Body of pancreas (tissue), 4 donors: ENCODE data around the gene CHRM2.

Experiments
- POLR2A ChIP-seq, 3 donors: fragments of 450-650 bp; IDR thresholded peaks; one replicate each; pipeline ENCODE4 v1.6.1; 2016; ENCODE audit warnings: antibody characterized with exemption in 3 of 3, mild to moderate bottlenecking in 2 of 3
- TF ChIP-seq, protein P1 (sequence below), 7 experiments: fragments of 450-650 bp in 4 of 7; fragments of 200-600 bp in 3 of 7; sonication (generic) in 3 of 7; IDR thresholded peaks; one replicate each; pipeline ENCODE4 v1.5.1; 2016 to 2019; ENCODE audit warnings: antibody characterized with exemption in 7 of 7

DNA sequence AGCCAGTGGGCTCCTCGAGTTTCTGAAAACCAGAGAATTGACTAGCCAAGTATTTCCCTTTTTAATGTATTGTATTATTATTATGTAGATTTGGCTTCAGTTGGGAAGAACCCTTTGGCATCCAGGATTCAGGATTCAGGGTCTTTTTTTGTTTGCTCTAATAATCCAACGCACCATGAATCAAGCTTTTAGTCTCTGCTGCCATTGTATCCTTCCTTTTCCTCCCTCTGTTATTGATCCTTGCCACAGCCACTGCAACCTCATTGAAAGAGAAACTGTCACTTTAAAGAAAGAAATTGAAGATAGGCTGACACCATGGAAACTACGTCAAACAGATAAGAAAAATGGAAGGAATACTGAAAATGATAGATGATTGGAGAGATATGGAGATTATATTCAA lies 150.0 kb downstream of the CHRM2 start:
- TF ChIP-seq, protein P1, sequence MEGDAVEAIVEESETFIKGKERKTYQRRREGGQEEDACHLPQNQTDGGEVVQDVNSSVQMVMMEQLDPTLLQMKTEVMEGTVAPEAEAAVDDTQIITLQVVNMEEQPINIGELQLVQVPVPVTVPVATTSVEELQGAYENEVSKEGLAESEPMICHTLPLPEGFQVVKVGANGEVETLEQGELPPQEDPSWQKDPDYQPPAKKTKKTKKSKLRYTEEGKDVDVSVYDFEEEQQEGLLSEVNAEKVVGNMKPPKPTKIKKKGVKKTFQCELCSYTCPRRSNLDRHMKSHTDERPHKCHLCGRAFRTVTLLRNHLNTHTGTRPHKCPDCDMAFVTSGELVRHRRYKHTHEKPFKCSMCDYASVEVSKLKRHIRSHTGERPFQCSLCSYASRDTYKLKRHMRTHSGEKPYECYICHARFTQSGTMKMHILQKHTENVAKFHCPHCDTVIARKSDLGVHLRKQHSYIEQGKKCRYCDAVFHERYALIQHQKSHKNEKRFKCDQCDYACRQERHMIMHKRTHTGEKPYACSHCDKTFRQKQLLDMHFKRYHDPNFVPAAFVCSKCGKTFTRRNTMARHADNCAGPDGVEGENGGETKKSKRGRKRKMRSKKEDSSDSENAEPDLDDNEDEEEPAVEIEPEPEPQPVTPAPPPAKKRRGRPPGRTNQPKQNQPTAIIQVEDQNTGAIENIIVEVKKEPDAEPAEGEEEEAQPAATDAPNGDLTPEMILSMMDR (IDR thresholded peaks at IDR 0.05) = no peak
- no peak for TF ChIP-seq POLR2A (IDR thresholded peaks at IDR 0.05)
